Stimulated activated CD4-positive, alpha-beta T cell treated with anti-CD3 and anti-CD28 coated beads, Interleukin-4, amount 100 ng/mL, for 1 hour (primary cell): Measurements from ENCODE around the gene CCDC127.
"Not testable (repeated sequence)": the region's sequence is repeated elsewhere in the genome, so short reads cannot be mapped to it uniquely, and the experiment has no call there.

ENCODE experiments used
- DNase-seq: peaks from one replicate; pipeline ENCODE4 v3.0.0-alpha.2; 2020

CCDC127 gene

DNA sequence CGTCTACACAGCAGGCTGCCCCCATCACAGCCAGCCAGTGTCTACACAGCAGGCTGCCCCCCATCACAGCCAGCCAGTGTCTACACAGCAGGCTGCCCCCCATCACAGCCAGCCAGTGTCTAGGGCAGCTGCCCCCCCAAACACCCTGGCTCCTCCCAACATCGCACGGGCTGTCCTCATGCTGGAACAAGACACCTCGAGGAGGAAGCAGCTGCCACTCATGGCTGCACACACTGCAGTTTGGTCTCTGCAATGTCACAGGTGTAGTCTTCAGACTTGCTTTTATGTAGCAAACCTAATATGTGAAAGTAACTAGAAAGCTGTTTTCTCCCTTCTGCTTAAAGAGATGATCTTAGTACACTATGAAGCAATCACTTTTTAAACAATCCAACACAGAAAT is 17.0 kb downstream of the CCDC127 start:
- DNase-seq: no peak

GRCh38 chr5:199950-200645 is 17.9 kb downstream of the CCDC127 start:
- DNase-seq: no peak

- no peak for DNase-seq
These were observed 18.6 kb downstream of the CCDC127 start for GRCh38 chr5:199197-199949.

GRCh38 chr5:198516-199196 is 19.3 kb downstream of the CCDC127 start:
- DNase-seq: no peak

DNA sequence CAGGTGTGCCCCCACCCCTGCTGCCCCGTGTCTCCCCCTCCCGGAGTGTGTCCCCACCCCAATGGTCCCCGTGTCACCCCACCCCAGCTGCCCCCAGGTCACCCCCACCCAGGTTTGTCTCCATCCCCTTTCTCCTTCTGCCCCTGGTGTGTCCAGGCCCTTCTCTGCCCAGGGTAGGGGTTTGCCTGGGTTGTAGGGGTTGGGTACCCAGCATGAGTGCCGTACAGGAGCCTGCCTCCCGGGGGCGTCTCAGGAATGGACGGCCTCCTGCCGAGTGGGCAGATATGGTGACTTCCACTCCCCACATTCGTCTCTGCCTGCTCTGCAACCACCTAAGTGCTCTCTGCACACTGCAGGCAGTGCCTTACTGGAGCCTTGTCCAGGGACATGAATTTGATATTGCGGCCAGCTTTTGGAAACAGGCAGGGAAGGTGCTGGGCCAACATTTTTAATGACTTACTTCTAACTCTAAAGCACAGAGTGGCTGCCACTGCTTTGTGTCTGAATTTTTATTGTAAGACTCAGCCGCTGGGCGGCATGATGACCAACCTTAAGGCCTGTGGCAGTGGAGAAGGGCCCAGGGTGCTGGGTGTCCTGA is 20.0 kb downstream of the CCDC127 start:
- no peak for DNase-seq

DNA sequence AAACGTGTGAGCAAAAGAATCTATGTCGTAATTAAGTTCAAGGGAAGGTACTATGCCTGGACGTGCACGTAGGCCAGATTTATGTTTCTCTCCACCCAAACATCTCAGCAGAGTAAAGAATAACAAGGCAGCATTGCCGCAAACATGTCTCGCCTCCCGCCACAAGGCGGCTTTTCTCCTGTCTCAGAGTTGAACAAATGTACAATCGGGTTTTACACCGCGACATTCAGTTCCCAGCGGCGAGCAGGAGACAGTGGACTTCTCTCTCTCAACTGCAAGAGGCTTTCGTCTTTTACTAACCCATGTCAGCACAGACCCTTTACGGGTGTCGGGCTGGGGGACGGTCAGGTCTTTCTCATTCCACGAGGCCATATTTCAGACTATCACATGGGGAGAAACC is 20.9 kb downstream of the CCDC127 start:
- DNase-seq: not testable (repeated sequence)

GRCh38 chr5:196350-196749 is 21.6 kb downstream of the CCDC127 start:
- DNase-seq: no peak

GRCh38 chr5:195401-196160 is 22.4 kb downstream of the CCDC127 start:
- DNase-seq: no peak

DNA sequence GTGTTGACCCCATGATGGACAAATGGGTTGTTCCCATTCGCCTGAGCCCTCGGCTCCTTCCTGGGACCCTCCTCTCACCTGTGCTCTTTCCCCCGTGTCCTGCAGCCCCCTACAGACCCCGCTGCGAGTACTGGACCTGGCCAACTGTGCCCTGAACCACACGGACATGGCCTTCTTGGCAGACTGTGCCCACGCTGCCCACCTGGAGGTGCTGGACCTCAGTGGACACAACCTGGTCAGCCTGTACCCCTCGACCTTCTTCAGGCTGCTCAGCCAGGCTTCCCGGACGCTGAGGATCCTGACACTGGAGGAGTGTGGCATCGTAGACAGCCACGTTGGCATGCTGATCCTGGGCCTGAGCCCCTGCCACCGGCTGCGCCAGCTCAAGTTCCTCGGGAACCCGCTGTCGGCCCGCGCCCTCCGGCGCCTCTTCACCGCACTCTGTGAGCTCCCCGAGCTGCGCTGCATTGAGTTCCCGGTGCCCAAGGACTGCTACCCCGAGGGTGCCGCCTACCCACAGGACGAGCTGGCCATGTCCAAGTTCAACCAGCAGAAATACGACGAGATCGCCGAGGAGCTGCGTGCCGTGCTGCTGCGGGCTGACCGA is 23.2 kb downstream of the CCDC127 start:
- no peak for DNase-seq

GRCh38 chr5:194102-194501 is 23.9 kb downstream of the CCDC127 start:
- no peak for DNase-seq

DNA sequence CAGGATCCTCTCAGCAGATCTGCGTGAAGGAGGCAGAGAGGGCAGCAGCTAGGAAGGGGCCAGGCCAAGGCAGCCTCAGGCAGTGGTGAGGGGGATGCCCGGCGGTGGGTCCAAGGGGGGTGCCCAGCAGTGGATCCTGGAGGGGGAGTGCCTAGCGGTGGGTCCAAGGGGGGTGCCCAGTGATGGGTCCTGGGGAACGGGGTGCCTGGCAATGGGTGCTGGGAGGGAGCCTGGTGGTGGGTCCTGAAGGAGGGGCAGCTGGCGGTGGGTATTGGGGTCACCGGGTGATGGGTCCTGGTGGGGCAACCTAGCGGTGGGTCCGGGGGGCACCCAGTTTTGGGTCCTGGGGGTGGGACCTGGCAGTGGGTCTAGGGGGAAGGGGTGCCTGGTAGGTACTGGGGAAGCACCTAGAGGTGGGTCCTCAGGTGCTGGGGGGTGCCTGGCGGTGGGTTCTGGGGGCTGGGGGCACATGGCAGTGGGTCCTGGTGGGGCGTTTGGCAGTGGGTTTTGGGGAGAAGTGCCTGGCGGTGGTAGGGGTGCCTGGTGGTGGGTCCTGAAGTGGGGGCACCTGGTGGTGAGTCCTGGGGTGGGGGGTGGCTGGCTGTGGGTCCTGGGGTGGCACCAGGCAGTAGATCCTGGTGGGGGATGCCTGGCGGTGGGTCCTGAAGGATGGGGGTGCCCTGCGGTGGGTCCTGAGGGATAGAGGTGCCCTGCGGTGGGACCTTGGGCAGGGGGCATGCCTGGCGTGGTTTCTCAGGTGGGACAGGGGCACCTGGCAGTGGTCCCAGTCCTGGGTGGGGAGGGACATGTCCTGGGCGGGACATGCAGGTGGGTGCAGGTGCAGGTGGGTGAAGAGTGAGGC is 24.8 kb downstream of the CCDC127 start:
- DNase-seq: no peak

GRCh38 chr5:192691-192969 is 25.3 kb downstream of the CCDC127 start:
- no peak for DNase-seq

- DNase-seq: no peak
These were observed 25.8 kb downstream of the CCDC127 start for GRCh38 chr5:191949-192690.

DNA sequence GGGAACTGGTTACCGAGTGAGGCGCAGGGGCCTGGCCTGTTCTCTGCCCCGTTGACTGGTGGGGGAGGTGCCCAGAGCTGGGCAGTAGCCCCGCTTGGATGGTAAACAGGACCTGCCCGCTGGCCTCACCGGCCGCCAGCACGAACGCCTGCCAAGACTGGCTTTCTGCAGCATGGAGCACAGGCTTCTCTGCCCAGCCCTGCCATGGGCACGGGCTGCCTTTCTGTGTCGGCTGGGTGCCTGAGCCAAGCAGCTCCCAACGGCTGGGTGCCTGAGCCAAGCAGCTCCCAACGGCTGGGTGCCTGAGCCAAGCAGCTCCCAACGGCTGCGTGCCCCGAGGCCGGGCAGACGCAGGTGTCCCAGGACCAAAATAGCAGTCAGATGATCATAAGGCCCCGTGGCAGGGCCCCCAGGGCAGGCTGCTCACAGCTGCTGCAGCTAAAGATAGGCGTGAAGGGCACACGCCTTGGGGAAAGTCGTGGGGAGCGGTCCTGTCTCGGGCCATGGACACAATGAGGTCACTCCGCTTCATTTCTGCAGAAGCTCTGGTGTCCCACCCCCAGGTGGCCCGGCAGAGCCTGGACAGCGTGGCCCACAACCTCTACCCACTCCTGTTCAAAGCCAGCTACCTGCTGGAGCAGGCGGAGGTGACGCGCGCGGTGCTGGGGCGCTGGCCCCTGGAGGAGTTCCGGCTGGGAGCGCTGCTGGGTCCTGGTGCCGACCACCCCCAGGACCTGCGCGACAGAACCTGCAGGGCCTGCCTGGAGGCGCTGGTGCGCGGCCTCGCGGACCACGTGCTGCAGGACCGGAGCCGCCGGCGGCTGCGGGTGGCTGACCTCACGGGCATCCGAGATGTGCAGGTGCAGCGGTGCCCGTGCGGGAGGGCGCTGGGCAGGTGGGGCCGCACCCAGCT is 26.7 kb downstream of the CCDC127 start, which contains the start of gene LRRC14B:
Gene LRRC14B (plus strand): TSS at position 460 of the 913 bp plus-strand sequence. CDS start 44 bp downstream, at position 504.
- DNase-seq: peak; percentile 30

GRCh38 chr5:190366-191035 is 27.5 kb downstream of the CCDC127 start:
- DNase-seq: no peak

DNA sequence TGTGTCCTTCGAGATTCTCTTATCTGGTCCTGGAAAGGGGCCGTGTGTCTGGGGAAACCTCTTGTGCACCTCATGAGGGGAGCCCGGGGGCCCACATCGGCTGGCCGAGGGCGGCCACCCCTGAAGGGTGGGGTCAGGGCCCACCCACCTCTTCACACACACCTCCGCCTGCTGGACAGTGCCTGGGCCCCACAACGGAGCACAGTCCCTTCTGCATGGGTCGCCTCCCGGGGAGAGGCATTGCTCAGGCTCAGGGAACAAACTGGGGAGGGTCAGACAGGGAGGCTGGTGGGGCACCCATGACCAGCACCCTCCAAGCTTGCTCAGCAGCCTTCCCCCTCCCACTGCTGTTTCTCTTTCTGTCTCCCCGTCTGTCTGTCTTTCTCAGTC is 28.0 kb downstream of the CCDC127 start:
- no peak for DNase-seq

- DNase-seq: no peak
These were observed 28.5 kb downstream of the CCDC127 start for GRCh38 chr5:189486-189885.

DNA sequence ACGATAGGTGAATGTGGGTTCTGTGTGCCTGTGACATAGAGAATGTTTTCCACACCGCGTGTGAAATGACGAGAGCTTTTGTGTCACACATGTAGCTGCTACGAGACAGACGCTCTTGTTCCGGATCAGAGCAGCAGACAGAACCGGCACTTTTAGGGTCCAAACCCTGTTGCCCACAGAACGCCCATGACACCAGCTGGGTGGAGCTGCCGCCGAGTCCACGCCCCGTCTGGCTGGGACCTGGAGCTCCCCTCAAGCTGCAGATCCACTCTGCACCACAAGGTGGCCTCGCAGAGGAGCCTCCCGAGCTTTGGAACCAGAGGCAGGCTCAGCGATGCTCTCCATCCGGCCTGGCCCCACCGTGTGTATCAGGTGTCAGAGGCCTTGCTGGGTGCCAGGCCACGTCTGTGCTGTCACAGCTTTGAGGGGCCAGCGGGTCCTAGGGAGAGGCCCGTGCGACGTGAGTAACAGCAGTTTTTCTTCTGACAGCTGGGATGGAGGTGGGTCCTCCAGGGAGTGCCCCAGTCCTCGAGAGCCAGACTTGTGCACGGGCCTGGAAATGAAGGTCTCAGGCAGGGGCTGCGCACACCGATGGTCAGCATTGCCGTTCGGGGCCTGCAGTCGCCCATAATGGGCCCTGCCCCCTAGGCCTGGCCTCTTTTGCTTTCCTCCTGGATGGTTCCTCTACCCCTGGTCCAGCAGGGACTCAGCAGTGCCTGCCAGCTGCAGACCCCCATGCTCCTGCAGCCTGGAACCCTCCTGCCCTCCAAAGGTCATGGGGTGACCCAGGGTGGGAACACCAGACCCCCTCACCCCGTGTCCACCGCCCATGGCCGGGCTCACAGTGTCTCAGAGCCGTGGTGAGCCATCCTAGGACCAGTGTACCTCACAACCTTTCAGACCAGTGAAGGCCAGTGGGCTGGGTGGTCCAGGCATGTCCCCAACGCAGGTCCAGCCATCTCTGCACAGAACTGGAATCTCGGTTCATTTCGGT is 29.2 kb downstream of the CCDC127 start:
- peak; percentile 90 for DNase-seq
